Measurements from ENCODE around the gene TMEM176B. TPM values are rescaled to one million over a fixed set of nuclear protein-coding genes. Genes with fewer than 3 reads are reported as not detected.
"Not testable (repeated sequence)": the region's sequence is repeated elsewhere in the genome, so short reads cannot be mapped to it uniquely, and the experiment has no call there.

The TMEM176B gene
- total and polyA plus RNA-seq, 12 donors: 15.9 to 149 (median 35.6) TPM

DNA sequence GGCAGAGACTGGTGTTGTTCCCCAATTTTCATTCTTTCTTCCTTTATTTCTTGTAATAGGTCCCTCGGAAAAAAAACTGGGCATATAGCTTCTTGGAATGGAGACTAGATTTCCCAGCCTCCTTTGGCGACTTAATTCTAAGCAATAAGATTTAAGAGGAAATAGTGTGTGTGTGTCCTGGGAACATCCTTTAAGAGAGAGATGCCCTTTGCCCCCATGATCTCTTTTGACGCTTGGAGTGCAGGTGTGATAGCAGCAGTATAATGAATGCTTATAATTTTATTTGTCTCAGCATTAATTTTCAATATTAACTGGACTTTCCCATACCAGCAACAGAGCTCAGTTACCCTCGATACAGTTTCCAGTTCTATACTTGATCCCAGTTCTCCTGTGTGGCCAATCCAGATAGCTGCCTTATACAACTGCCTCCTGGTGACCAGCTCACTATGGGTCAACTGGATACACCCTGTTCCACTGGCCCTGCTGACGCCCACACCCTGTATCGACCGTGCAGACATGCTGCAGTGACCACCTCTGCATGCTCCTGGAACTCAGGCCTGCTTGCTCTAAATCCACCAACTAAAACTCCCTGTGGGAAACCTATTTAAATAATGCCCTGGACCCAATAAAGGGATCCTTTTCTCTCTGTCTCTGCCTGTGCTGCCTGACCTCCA lies 14.3 kb upstream of the TMEM176B start:
- TF ChIP-seq, protein P1, sequence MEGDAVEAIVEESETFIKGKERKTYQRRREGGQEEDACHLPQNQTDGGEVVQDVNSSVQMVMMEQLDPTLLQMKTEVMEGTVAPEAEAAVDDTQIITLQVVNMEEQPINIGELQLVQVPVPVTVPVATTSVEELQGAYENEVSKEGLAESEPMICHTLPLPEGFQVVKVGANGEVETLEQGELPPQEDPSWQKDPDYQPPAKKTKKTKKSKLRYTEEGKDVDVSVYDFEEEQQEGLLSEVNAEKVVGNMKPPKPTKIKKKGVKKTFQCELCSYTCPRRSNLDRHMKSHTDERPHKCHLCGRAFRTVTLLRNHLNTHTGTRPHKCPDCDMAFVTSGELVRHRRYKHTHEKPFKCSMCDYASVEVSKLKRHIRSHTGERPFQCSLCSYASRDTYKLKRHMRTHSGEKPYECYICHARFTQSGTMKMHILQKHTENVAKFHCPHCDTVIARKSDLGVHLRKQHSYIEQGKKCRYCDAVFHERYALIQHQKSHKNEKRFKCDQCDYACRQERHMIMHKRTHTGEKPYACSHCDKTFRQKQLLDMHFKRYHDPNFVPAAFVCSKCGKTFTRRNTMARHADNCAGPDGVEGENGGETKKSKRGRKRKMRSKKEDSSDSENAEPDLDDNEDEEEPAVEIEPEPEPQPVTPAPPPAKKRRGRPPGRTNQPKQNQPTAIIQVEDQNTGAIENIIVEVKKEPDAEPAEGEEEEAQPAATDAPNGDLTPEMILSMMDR (IDR thresholded peaks at IDR 0.05): no peak
- WGBS, 2 donors: 72 to 88% methylated on average over 7 of the region's 7 CpGs
- Histone ChIP-seq H3K36me3 (no peaks in the 10 kb centered on the region), H3K9me3 (peaks cover 0 to 23% (median 9%) of the 10 kb centered on the region in 11 donors), H3K4me3 (no peak overlapping the region), H3K4me1 (no peaks in the 10 kb centered on the region), H3K27ac (no peak overlapping the region), H3K27me3 (no peaks in the 10 kb centered on the region)
- DNase-seq (no peak), ATAC-seq (no peak)
- intact Hi-C loops (cut with DNase I): no loop called here

DNA sequence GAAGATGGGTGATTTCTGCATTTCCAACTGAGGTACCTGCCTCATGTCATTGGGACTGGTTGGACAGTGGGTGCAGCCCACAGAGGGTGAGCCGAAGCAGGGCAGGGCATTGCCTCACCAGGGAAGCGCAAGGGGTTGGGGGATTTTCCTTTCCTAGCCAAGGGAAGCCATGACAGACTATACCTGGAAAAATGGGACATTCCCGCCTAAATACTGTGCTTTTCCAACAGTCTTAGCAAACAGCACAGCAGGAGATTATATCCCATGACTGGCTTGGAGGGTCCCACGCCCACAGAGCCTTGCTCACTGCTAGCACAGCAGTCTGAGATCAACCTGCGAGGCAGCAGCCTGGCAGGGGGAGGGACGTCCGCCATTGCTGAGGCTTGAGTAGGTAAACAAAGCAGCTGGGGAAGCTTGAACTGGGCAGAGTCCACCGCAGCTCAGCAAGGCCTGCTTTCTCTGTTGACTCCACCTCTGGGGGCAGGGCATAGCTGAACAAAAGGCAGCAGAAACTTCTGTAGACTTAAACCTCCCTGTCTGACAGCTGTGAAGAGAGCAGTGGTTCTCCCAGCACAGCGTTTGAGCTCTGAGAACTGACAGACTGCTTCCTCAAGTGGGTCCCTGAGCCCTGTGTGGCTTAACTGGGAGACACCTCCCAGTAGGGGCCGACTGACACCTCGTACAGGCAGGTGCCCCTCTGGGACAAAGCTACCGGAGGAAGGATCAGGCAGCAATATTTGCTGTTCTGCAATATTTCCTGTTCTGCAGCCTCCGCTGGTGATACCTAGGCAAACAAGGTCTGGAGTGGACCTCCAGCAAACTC lies 7.7 kb upstream of the TMEM176B start:
- H3K27me3 ChIP-seq; H3K4me3 ChIP-seq; intact Hi-C loops (cut with DNase I); DNase-seq; H3K27ac ChIP-seq; ATAC-seq: not testable (repeated sequence)
- Histone ChIP-seq H3K4me1 (peaks cover 0 to 11% (median 3%) of the 10 kb centered on the region in 9 donors), H3K36me3 (peaks cover 0 to 29% (median 0%) of the 10 kb centered on the region in 9 donors), H3K9me3 (peaks cover 0 to 19% (median 13%) of the 10 kb centered on the region in 11 donors)
- WGBS, 2 donors: 77 to 86% methylated on average over 13 of the region's 13 CpGs

DNA sequence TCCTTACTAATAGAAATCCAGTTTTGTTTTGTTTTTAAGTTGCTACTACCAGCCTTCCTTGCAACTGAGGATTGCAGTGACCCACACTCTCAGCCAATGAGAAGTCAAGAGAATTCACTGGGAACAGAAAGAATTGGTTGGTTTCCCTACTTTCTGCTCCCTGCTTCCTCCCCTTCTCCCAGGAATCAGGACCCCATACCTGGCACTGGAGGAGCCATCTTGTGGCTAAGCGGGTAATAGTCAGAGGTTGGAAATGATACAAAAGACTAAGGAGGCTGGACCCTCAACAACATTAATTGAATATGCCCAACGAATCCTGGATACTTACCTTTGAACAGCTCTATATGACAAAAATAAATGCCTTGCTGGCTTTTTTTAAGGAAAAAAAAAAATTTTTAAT lies 6.7 kb upstream of the TMEM176B start:
- H3K36me3 ChIP-seq: peaks cover 0 to 29% (median 0%) of the 10 kb centered on the region in 9 donors
- TF ChIP-seq, protein P1 (IDR thresholded peaks at IDR 0.05): no peak
- H3K27me3 ChIP-seq: peaks cover 0 to 8% (median 0%) of the 10 kb centered on the region in 7 donors
- peaks cover 0 to 19% (median 13%) of the 10 kb centered on the region in 11 donors for H3K9me3 ChIP-seq
- DNase-seq (no peak), ATAC-seq (no peak)
- 84 to 90% methylated on average over 2 of the region's 2 CpGs for WGBS, 2 donors
- H3K27ac ChIP-seq: no peak overlapping the region
- intact Hi-C loops (cut with DNase I): no loop called here
- peaks cover 0 to 17% (median 3%) of the 10 kb centered on the region in 9 donors for H3K4me1 ChIP-seq
- H3K4me3 ChIP-seq: no peak overlapping the region

DNA sequence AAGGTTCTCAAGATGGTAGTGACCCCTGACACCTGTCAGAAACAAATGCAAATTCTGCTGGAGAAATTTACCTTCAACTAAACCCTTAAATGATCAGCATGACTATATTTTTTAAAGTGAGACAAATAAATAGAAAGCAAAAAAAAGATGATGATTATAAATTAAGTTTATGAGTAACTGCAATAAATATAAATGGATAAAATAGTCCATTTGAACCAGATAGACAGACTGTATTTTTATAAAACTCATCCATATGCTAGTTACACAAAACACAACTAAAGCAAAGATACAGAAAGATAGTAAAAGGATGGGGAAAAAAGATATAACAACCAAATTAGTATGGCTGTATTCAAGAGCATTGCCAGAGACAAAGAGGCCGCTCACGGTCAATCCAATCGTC lies 6.3 kb upstream of the TMEM176B start:
- DNase-seq (no peak), ATAC-seq (no peak)
- H3K9me3 ChIP-seq: peaks cover 0 to 19% (median 13%) of the 10 kb centered on the region in 11 donors
- H3K4me1 ChIP-seq: peaks cover 0 to 21% (median 3%) of the 10 kb centered on the region in 9 donors
- no peak overlapping the region for H3K27ac ChIP-seq
- peaks cover 0 to 12% (median 0%) of the 10 kb centered on the region in 7 donors for H3K27me3 ChIP-seq
- TF ChIP-seq, protein P1 (IDR thresholded peaks at IDR 0.05): no peak
- H3K4me3 ChIP-seq: no peak overlapping the region
- intact Hi-C loops (cut with DNase I): no loop called here
- WGBS, 2 donors: 95 to 99% methylated on average over 3 of the region's 3 CpGs
- H3K36me3 ChIP-seq: peaks cover 0 to 29% (median 0%) of the 10 kb centered on the region in 9 donors
